K562 (cell line): ENCODE data around the gene IRF2.

ENCODE experiments used
- EP300 ChIP-seq: IDR thresholded peaks from 2 replicates; pipeline ENCODE4 v1.6.1; 2012; ENCODE audit warnings: low read length, improper control_type of control experiment
- ETV6 ChIP-seq, 3 experiments: fragments of 150-350 bp in 1 of 3; sonication (generic) in 1 of 3; formaldehyde crosslinking in 1 of 3; IDR thresholded peaks; 2 replicates each; pipeline versions ENCODE4 v1.6.1 to v1.8.0; 2014 to 2022; ENCODE audit warnings: borderline replicate concordance in 2 of 3, low read depth in 2 of 3, antibody characterized with exemption in 1 of 3, low read length in 1 of 3, mild to moderate bottlenecking in 1 of 3, missing genetic modification reagents in 1 of 3
- RAD21 ChIP-seq, 2 experiments: fragments of 250-450 bp in 1 of 2; fragments of 450-650 bp in 1 of 2; sonication (Bioruptor Pico) in 1 of 2; formaldehyde crosslinking in 1 of 2; IDR thresholded peaks in 1 of 2; conservative IDR thresholded peaks in 1 of 2; 2 replicates each; pipeline versions ENCODE4 v1.4.0 to v1.8.0; 2020 to 2022; ENCODE audit warnings: mild to moderate bottlenecking in 2 of 2, moderate library complexity in 1 of 2
- TAF1 ChIP-seq: IDR thresholded peaks from 2 replicates; pipeline ENCODE4 v1.6.1; 2011; ENCODE audit warnings: mild to moderate bottlenecking, low read length, moderate library complexity; ENCODE audit not compliant: insufficient read depth, control insufficient read depth, severe bottlenecking; ENCODE audit errors: extremely low read depth
- TF ChIP-seq, protein P1 (sequence below), 2 experiments: fragments of 450-650 bp in 1 of 2; IDR thresholded peaks; 2 replicates each; pipeline ENCODE4 v1.6.1; 2011 to 2017; ENCODE audit warnings: low read depth in 2 of 2, antibody characterized with exemption in 1 of 2, borderline replicate concordance in 1 of 2, low read length in 1 of 2, mild to moderate bottlenecking in 1 of 2, mixed read lengths in 1 of 2; ENCODE audit not compliant: control insufficient read depth in 1 of 2

DNA sequence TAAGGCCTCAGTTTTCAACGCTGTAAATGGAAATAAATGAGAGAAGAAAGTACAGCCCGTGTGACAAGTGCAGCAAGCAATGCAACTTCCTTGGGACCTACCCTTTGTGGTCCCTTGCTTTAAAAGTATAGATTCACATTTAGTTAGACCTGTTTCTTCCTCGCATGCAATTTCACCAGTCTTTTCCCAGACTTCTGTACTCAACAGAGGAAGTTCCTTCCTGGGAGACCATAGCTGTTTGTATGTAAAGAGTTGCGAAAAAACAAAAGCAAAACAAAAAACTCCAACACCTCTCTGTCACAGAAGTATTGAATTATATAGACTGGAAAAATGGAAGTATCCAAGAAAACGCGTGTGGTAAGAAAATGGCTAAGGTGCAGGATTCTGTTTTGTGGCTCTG lies 1.1 kb upstream of the IRF2 start:
- no peak for TF ChIP-seq RAD21 (CRISPR knock-in tag; conservative IDR thresholded peaks at IDR 0.05 in 1 of 2, IDR thresholded peaks at IDR 0.05 in 1 of 2)
- no peak for TF ChIP-seq EP300
- TF ChIP-seq, protein P1, sequence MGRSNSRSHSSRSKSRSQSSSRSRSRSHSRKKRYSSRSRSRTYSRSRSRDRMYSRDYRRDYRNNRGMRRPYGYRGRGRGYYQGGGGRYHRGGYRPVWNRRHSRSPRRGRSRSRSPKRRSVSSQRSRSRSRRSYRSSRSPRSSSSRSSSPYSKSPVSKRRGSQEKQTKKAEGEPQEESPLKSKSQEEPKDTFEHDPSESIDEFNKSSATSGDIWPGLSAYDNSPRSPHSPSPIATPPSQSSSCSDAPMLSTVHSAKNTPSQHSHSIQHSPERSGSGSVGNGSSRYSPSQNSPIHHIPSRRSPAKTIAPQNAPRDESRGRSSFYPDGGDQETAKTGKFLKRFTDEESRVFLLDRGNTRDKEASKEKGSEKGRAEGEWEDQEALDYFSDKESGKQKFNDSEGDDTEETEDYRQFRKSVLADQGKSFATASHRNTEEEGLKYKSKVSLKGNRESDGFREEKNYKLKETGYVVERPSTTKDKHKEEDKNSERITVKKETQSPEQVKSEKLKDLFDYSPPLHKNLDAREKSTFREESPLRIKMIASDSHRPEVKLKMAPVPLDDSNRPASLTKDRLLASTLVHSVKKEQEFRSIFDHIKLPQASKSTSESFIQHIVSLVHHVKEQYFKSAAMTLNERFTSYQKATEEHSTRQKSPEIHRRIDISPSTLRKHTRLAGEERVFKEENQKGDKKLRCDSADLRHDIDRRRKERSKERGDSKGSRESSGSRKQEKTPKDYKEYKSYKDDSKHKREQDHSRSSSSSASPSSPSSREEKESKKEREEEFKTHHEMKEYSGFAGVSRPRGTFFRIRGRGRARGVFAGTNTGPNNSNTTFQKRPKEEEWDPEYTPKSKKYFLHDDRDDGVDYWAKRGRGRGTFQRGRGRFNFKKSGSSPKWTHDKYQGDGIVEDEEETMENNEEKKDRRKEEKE (IDR thresholded peaks at IDR 0.05; ENCODE audit: borderline replicate concordance in 1 of 2, control insufficient read depth in 1 of 2, low read depth in 2 of 2, low read length in 1 of 2): no peak
- TF ChIP-seq ETV6 (IDR thresholded peaks at IDR 0.05; ENCODE audit: borderline replicate concordance in 1 of 2, low read depth in 2 of 2, low read length in 1 of 2): no peak
- no peak for TF ChIP-seq ETV6 (CRISPR knock-in tag; IDR thresholded peaks at IDR 0.05; ENCODE audit: borderline replicate concordance)
- no peak for TF ChIP-seq TAF1
